ENCODE measurements around the gene PPP1R3A.

Gene PPP1R3A

GRCh38 chr7:113890331-113891030, 28.3 kb downstream of the PPP1R3A start:
- DNase-seq (ENCODE audit: insufficient read length, low spot score) (no peak), FAIRE-seq (no peak)

DNA sequence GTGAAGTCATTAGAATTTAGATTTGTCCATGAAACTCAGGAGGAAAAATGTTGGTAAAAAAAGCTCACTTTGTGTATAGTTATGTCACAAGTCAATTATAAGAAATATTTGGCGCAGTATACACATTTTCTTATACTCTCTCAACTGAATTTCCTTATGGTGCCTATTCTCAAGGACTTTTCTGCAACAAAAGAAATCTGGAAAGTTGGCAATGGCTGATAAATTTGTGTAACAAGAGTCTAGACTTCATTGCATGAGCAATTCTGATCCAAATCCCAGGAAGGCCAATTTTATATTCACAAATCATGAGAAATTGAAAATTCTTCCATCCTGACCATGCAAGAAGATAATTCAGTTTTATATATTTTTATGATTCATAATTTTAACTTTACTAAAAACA, 35.7 kb downstream of the PPP1R3A start:
- no peak for FAIRE-seq
- DNase-seq (ENCODE audit: insufficient read length, low spot score) = no peak

DNA sequence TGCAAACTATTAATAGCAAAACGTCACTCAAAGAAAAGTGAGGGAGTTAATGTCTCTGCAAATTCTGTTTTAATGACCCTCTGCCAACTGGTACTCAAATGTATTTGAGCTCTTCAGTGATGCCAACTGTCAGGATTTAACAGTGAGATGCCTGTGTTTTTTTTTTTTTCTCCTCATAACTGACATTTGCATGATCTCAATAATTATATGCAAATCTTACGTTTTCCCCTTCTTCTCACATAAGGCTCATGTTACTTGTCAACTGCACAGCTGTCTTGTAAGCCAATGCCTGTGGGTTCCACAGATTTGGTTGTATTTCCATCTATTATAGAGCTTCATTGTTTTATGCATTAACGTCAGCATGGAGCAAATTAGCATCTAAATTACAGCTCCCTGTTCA, 38.2 kb downstream of the PPP1R3A start:
- no peak for DNase-seq (ENCODE audit: insufficient read length, low spot score)
- no peak for FAIRE-seq

GRCh38 chr7:113878394-113878992, 40.3 kb downstream of the PPP1R3A start:
- DNase-seq (ENCODE audit: insufficient read length, low spot score) = no peak
- FAIRE-seq = no peak

DNA sequence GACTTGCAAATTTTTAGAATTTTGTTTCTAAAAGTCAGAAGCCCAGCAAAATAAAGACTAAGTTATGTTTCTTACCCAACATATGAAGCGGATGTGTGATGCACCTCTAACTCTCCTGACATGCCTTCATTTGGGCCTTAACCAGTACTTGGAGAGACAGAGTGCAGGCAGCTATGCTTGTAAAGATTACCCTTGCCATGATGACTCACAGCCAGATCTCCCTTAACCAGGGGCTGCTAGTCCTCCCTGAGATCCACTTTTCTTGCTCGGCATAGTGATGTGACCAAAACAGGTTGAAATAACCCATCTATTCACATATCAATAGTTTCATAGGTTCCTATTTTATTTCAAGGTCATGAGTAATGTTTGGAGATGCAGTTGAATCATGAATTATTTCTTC, 43.6 kb downstream of the PPP1R3A start:
- FAIRE-seq (no peak), DNase-seq (ENCODE audit: insufficient read length, low spot score) (no peak)

- FAIRE-seq (no peak), DNase-seq (ENCODE audit: insufficient read length, low spot score) (no peak)
Observed at GRCh38 chr7:113873554-113874151, 45.2 kb downstream of the PPP1R3A start.

- FAIRE-seq = no peak
- no peak for DNase-seq (ENCODE audit: insufficient read length, low spot score)
Observed at GRCh38 chr7:113872981-113873380, 45.8 kb downstream of the PPP1R3A start.

GRCh38 chr7:113867325-113867724, 51.5 kb downstream of the PPP1R3A start:
- no peak for DNase-seq (ENCODE audit: insufficient read length, low spot score)
- no peak for FAIRE-seq

- no peak for FAIRE-seq
Observed at GRCh38 chr7:113856010-113856409, 62.8 kb downstream of the PPP1R3A start.

GRCh38 chr7:113840954-113841353, 77.9 kb downstream of the PPP1R3A start:
- FAIRE-seq (no peak), DNase-seq (ENCODE audit: insufficient read length, low spot score) (no peak)

More at GRCh38 chr7:113856010-113856409, 62.8 kb downstream of the PPP1R3A start:
- DNase-seq (ENCODE audit: insufficient read length, low spot score) = no peak

DNA sequence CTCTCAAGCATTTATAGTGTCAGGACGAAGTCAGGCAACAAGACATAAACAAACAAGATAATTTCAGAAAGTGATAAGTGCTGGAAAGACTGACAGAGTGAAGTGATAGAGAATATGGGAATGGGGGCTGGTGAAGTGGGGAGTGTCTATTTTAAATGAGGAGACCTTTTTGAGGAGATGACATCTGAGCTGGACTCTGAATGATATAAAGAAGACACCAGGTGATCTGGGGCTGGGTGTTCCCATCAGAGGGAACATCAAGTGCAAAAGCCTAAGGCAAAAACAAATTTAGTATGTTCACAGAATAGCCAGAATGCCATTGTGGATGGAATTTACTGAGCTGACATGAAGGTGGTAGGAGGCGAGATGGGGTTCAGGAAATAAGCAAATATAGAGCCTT, 83.4 kb downstream of the PPP1R3A start:
- no peak for FAIRE-seq
- DNase-seq (ENCODE audit: insufficient read length, low spot score) = no peak

DNA sequence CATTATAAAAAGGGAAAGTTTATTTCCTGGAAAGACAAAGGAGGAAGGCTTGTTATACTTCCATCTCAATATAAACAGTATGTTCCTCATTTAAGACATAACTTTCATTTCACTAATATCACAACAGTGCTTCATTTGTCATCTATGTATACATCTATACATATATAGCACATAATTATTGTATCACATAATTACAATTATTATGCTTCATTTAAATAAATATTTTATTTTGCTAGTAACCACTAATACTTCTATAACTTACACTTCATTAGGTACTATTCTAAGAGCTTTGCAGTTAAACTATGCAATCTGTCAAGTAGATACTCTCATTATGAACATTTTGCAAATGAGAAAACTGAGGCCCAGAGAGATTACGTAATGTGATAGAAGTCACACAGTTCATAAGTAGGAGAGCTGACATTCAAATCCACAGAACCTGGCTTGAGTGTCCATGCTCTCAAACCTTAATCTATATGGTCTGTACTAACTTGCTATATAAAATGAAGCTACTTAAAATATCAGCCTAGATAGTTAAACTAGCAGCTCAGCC, 86.5 kb downstream of the PPP1R3A start:
- FAIRE-seq = no peak
- no peak for DNase-seq (ENCODE audit: insufficient read length, low spot score)

DNA sequence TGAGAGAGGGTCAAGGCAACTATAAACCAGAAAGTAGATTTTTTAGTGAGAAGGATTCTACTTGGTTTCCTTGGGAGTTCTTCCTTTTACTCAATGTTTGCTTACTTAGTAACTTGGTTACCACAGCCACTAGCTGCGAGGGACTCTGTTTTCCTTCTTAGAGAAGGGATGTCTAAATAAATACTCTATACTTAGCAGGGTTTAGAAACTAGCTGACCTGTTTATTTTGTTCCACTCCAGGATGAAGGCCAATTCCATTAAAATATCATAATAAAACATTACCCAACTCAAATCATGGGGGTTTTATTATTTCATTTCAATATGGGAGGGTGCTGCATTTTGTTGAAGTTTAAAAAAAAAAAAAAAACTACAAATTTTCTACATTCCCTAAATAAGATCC, 87.3 kb downstream of the PPP1R3A start:
- DNase-seq (ENCODE audit: insufficient read length, low spot score) = no peak
- no peak for FAIRE-seq

GRCh38 chr7:113828581-113828980, 90.2 kb downstream of the PPP1R3A start:
- DNase-seq (ENCODE audit: insufficient read length, low spot score) (no peak), FAIRE-seq (no peak)
